ENCODE data around the gene ERO1A.
A peak's percentile ranks its signal among the peaks of the same experiment; 100 is the strongest.

The ERO1A gene

DNA sequence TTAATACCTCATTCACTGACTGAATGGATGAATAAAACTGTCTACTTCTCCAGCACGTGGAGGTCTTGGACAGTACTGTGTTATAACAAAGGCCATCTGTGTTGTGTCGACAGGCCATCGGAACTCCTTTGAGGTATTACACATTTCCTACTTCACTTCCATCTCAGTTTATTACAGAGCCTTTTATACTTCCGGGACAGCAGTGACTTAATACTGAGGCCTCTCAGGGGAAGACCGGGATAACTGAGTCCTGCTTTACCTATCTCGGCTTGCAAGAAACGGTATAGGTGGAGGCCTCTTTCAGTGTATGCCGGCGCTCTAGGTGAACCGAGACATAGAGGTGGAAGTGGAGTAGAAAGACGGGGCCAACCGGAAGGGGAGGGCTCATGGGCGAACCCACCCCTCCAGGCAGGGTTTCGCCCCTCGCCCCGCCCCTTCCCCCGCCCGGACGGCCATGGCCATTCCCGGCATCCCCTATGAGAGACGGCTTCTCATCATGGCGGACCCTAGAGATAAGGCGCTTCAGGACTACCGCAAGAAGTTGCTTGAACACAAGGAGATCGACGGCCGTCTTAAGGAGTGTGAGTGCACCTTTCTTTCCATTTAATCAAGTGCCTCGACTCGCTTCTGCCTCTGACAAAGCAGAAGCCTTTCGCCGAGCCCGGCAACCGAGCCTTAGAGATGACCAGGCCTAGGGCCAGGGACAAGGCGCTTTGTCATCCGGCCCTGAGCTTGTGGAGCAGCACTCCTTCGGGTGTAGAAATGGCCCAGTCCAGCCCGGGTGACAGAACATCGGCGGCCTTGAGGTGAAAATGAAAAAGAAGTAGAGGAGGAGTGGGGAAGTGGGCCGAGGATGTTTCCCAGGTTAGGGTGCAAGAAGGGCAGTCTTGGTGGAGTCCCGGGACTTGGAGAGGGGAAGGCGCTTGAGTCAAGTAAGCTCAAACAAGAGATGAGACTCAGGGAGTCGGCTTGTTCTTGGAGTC, 11.7 kb upstream of the ERO1A start, which contains the start of gene PSMC6:
Gene PSMC6 (plus strand): TSS at position 477 of the 983 bp plus-strand sequence. CDS start 20 bp downstream, at position 497.
- peak; percentile 92 for DNase-seq (ENCODE audit: low spot score)
- TF ChIP-seq, protein P1, sequence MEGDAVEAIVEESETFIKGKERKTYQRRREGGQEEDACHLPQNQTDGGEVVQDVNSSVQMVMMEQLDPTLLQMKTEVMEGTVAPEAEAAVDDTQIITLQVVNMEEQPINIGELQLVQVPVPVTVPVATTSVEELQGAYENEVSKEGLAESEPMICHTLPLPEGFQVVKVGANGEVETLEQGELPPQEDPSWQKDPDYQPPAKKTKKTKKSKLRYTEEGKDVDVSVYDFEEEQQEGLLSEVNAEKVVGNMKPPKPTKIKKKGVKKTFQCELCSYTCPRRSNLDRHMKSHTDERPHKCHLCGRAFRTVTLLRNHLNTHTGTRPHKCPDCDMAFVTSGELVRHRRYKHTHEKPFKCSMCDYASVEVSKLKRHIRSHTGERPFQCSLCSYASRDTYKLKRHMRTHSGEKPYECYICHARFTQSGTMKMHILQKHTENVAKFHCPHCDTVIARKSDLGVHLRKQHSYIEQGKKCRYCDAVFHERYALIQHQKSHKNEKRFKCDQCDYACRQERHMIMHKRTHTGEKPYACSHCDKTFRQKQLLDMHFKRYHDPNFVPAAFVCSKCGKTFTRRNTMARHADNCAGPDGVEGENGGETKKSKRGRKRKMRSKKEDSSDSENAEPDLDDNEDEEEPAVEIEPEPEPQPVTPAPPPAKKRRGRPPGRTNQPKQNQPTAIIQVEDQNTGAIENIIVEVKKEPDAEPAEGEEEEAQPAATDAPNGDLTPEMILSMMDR (IDR thresholded peaks at IDR 0.05; ENCODE audit: extremely low read depth, missing control alignments), result no peak

DNA sequence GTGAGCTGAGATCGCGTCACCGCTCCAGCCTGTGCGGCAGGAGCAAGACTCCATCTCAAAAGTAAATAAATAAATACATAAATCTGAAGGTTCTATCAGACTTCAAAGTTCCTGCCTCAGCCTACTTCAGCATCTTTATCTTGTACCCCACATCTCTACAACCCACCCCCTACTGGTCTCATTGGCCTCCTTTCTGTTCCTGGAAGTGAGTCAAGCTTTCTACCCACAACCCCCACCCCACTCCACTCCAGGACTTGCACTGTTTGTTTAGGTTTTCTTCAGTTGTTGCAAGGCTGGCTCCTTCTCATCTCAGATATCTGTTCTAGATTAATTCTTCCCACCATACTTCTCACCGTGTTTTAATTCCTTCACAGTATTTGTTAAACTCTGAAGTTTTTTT, 10.9 kb upstream of the ERO1A start:
- DNase-seq (ENCODE audit: low spot score), result no peak
- TF ChIP-seq, protein P1 (IDR thresholded peaks at IDR 0.05; ENCODE audit: extremely low read depth, missing control alignments), result no peak

DNA sequence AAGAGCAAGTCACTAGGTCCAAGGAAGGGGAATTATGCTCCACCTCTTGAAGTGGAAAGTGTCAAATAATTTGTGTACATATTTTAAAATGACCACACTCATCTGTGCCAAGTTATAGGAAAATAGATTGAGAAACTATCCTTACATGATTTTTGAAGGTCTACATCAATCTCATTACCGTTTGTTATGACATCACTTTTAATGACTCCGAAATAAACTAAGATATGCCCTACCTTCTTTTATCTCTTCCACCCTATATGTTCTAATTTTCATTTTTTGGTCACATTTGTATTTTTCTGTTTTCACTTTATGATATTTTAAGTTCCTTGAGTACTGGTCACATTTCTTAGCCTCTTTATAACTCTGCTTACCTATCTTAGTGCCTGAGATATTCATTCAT, 8.3 kb upstream of the ERO1A start:
- no peak for DNase-seq (ENCODE audit: low spot score)
- TF ChIP-seq, protein P1 (IDR thresholded peaks at IDR 0.05; ENCODE audit: extremely low read depth, missing control alignments), result no peak

DNA sequence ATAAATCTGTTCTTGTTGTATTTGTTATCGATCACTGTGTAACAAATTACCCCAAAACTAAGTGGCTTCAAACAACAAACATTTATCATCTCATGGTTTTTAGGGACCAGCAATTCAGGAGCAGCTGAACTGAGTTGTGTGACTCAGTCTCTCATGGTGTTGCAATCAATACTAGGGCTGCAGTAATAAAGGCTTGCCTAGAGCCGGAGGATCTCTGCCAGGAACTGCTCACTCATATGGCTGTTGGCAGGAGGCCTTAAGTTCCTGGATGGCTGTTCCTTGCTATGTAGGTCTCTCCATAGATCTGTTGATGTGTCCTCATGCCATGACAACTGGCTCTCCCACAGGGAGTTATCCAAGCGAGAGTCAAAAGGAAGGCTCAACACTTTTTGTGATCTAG, 7.9 kb upstream of the ERO1A start:
- TF ChIP-seq, protein P1 (IDR thresholded peaks at IDR 0.05; ENCODE audit: extremely low read depth, missing control alignments), result no peak
- DNase-seq (ENCODE audit: low spot score), result no peak

DNA sequence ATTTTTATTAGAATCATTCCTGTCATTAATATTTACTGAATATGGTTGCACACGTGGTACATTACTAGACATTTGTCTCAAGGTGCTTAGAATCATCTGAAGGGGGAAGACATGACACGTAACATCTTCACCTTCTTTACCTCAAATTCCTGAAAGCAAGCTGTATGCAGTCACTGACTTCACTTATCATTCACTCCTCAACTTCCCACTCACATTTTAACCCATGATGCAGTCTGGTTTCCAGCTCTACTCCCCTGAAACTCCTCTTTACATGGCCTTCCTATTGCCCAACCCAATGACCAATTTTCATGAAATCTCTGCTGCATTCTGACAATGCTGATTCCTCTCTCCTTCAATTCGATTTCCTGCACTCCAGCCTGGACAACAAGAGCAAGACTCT, 5.9 kb upstream of the ERO1A start:
- TF ChIP-seq, protein P1 (IDR thresholded peaks at IDR 0.05; ENCODE audit: extremely low read depth, missing control alignments), result no peak
- DNase-seq (ENCODE audit: low spot score), result no peak

DNA sequence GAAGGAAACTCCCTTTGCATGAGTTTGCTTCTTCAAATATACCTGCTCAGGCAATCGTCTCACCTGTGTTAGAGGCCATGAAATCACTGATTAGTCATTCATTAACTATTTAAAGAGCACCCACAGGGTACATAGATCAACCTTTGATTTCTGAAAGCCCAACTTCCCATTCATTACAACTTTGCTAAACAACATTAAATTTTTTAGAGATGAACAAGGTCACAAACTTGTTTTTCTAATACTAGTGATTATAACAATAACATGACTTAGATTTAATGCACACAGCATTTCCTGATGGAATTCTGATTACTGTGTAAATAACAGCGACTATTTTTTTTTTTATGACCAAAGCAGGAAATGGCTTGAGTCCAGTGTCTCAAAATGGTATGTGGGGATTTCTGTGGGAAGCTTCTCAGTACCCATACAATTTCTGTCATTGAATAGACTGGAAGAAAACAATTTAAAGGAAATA, 5.4 kb upstream of the ERO1A start:
- TF ChIP-seq, protein P1 (IDR thresholded peaks at IDR 0.05; ENCODE audit: extremely low read depth, missing control alignments), result no peak
- DNase-seq (ENCODE audit: low spot score), result no peak

DNA sequence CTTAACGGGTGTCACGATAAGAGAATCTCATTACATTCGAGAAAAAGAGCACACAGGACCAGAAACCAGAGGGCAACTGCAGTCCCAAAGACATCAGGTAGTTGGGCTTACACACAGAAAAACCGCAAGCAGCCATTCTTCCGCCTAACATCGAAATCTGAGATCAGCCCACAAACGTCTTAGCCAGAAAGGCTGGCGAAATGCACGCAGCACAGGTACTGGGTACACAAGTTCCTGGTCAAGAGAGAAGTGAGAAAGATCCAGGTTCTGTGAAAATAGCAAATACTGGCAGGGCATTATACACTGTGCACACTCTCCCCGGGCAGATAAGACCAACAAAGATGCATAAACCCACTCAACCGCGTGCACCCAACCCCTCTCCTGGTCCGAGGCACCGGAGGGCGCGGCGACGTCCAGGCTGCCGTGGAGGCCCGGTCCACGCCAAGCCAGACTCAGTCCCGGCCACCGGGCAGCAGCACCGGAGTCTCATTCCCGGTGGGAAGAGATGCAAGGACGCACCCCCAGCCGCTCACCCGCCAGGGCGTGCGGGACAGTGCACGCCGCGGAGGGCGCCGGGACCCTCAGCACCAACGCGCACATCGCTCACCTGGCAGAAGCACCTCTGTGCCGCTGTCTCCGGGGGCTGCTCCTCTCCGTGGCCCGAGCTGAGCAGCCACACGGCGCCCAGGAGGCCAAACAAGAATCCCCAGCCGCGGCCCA, 437 bp downstream of the ERO1A start:
- DNase-seq (ENCODE audit: low spot score), result peak; percentile 63
- TF ChIP-seq, protein P1 (IDR thresholded peaks at IDR 0.05; ENCODE audit: extremely low read depth, missing control alignments), result no peak
